Measurements from ENCODE around the gene EML1.

DNA sequence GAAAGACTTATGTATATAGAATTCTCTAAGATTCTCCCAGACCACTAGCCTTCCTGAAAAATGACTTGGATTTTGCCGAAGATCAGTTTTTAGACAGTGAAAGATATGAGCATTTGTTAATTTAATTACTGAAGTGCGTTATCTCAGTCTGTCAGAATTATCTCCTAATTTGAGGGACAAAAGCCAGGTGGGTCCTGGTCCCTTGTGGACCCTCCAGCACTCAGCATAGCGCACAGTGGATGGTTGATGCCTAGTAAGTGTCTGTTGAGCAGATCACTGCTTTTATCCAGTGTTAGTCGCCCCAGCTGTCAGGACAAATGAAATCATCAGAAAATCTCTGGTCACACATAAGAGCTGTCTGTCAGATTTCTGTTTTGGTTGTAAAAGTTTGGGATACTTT, 80.4 kb downstream of the EML1 start:
- TF ChIP-seq, protein P1, sequence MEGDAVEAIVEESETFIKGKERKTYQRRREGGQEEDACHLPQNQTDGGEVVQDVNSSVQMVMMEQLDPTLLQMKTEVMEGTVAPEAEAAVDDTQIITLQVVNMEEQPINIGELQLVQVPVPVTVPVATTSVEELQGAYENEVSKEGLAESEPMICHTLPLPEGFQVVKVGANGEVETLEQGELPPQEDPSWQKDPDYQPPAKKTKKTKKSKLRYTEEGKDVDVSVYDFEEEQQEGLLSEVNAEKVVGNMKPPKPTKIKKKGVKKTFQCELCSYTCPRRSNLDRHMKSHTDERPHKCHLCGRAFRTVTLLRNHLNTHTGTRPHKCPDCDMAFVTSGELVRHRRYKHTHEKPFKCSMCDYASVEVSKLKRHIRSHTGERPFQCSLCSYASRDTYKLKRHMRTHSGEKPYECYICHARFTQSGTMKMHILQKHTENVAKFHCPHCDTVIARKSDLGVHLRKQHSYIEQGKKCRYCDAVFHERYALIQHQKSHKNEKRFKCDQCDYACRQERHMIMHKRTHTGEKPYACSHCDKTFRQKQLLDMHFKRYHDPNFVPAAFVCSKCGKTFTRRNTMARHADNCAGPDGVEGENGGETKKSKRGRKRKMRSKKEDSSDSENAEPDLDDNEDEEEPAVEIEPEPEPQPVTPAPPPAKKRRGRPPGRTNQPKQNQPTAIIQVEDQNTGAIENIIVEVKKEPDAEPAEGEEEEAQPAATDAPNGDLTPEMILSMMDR (IDR thresholded peaks at IDR 0.05), result no peak
- TF ChIP-seq EP300 (IDR thresholded peaks at IDR 0.05), result no peak
- TF ChIP-seq POLR2AphosphoS5 (IDR thresholded peaks at IDR 0.05), result no peak
